HG03060 (cell line): ENCODE results near the gene SCYL3.
A peak's percentile ranks its signal among the peaks of the same experiment; 100 is the strongest.

Experiments used
- ATAC-seq: cut with Tn5 transposase; IDR thresholded peaks from one replicate; pipeline ENCODE4 v1.9.1; 2021; ENCODE audit warnings: low read depth, moderate number of reproducible peaks; ENCODE audit not compliant: unreplicated experiment

SCYL3 gene

DNA sequence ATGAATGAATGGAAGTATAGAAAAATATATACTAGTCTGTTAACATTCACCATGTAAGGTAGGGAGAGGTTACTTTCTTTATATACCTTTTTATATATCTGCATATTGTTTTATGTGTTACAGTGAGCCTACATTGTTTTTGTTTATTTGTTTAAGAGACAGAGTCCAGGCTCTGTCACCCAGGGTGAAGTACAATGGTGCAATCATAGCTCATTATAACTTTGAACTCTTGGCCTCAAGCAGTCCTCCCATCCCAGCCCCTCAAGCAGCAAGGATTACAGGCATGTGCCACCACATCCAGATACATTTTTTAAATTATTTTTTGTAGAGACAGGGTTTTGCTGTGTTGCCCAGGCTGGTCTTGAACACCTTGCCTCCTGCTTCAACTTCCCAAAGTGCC is 7.4 kb upstream of the SCYL3 start:
- no peak for ATAC-seq

- no peak for ATAC-seq
These were observed 6.9 kb upstream of the SCYL3 start for GRCh38 chr1:169900571-169900970.

DNA sequence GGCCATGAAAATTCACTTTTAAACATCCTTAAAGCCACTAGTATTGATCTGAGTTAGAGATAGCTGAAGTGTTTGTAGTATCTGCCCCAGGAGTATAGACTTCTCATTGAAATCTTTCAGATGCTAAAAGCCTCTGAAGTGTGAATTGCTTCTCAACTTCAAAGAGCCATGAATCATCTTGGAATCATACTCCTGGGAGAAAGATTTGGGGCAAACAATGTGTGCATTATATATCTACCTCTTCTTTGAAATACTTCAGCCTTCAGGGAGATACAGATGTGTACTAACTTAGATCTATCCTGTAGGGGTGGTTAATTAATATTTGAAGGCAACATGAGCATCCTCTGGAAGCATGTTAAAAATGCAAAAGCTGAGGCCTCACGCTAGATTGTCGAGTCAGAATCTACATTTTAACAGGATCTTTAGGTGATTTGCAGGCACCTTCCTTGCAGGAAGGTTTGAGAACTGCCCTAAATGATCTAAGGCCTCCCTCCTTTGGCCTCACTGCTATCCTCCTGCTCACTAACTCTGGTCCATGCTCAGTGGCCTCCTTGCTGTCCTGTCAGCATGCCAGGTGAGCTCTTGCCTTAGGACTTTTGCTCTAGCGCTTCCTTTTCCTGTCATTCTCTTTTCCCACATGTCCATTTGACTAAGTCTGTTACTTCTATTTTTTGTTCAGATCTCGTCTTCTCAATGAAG is 6.0 kb upstream of the SCYL3 start:
- no peak for ATAC-seq

DNA sequence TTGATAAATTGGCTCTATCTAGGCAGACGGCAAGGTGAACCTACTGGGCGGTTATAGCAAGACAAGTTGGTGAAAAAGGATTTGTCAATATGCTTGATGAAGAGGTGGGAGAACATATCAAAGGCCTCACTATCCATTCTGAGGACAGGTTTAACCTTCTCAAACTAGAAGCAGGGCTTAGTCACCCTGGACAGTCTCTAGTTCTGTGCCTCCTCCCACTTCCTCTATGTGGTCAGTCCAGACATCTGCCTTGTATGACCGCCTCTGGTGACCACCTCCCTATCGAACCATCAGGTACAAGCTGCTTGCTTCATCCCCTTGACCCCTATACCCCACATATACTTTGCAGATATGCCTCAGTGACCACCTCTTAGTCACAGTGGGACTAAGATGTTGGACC is 2.3 kb upstream of the SCYL3 start:
- ATAC-seq = no peak

DNA sequence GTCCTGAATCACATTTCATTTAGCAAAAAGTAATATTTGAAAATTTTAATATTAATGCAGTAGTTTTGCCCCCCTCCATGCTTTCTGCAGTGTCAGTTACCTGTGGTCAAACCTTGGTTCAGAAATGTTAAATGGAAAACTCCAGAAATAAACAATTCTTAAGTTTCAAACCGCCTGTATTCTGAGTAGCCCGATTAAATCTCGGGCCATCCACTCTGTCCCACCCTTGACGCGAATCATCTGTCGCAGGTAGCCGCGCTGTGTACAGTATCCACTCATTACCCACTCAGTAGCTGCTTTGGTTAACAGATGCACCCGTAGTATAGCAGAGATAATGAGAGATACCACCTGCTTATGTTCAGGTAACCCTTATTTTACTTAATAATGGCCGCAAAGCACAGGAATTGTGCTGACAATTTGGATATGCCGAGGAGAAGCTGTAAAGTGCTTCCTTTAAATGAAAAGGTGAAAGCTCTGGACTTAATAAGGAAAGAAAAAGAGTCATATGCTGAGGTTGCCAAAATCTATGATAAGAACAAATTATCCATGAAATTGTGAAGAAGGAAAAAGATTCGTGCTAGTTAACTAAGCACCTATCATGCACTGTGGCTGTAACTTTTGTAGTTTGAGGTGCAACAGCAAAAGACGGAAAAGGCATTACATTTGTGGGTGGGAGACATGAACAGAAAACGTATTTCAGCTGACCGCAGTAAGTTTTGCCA is 889 bp upstream of the SCYL3 start:
- no peak for ATAC-seq

- peak; percentile 0 for ATAC-seq
These were observed 610 bp downstream of the SCYL3 start for GRCh38 chr1:169892927-169893644.

- ATAC-seq = no peak
These were observed 1.3 kb downstream of the SCYL3 start for GRCh38 chr1:169892176-169892926.

DNA sequence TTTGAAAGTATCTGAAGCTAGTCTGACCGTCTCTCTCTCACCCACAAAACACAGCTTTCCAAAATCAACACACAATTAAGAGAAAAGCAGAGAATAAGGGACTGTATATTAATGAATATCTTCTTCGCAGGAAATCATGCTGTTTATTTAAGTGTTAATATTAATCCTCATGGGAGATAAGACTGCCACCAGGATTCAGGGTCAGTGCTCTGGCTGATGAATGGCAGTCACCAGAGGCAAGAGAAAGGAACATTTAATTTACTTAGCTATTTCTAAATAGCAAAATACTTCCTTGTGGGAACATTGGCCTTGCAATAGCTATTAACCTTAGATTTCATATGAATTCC is 2.2 kb downstream of the SCYL3 start:
- no peak for ATAC-seq

DNA sequence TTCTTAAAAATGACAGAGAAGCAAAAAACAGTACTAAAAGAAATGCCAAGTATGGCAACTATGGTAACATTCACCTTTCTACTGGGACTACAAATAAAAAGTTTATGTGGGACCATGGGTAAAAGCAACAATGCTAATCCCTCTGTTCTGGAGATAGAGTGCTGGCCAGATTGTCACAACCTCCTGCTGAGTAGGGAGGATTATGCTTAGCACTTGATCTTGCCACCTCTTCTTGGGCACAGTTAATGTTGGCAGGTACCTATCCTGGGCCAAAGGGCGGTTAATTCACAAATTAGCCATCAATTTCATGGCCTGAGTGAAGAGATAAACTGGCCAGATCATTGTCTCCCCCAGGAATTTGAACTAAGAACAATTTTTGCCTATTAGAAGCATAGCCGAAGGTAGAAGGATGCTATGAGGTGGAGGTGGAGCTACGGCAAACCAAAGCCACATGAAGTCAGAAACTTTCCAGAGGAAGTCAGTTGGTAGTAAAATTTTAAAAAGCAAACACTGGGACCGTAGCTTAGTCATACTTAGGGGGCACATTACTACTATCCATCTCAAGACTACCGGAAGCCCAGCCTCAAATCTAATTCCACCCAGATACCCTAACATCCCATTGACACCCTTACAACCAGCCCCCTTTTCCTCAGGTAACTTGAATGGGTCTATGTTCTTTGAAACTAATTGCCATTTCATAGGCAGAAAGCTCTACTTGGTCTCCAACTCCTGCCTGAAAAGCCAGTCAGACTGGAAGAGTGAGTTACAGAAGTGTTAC is 2.7 kb downstream of the SCYL3 start:
- no peak for ATAC-seq

GRCh38 chr1:169889871-169890270 is 3.8 kb downstream of the SCYL3 start:
- no peak for ATAC-seq

DNA sequence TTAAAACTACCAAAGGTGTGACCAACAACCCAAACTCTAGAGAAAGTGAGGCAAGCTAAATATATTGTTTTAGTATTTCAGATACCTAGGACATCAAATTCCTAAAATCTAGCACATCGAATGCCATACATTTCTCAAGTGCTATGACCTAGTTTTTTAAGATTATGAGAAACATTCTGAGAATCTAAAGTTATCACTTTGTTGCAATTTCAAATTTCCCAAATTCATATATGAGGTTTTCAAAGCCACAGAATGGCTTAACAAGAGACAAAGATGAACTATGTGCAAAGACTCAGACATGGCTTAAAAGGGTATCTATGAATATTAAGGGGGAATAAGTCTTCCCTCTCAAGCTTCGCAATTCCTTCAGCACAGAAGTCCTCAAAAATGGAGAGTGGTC is 6.8 kb downstream of the SCYL3 start:
- ATAC-seq = no peak

DNA sequence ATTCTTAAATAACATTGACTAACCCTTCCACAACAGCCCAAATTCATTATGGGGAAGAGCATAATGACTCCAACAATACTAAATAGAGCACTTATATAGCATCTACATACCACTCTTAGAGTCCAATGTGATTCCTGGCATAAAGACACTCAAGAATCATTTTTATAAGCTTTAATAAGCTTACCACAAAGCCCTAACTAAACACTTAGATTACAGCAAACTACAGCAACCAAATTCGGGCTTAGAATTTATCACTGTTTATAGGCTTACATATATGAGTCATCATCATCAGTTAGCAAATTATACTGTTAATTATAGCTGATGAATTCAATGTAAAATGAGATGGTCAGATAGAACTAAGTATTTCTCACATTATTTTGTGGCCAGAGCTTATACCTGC is 7.3 kb downstream of the SCYL3 start:
- no peak for ATAC-seq

DNA sequence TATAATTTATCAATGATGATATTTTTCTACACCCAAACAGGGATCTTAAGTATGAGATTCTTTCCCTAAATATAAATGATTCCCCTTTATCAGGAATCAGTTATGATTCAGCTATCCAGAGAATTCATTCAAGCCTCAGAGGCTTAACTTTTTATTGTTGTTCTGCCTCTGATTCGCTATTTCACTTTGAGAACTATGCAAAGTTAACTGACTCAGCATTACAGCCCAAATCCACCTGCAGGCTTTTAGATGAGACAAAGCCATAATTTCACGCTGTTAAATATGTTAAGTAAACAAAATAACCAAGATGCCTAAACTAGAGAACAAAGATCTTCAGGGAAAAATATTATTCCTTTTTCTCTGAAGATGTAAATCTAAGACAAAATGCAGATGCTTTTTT is 8.5 kb downstream of the SCYL3 start:
- no peak for ATAC-seq

DNA sequence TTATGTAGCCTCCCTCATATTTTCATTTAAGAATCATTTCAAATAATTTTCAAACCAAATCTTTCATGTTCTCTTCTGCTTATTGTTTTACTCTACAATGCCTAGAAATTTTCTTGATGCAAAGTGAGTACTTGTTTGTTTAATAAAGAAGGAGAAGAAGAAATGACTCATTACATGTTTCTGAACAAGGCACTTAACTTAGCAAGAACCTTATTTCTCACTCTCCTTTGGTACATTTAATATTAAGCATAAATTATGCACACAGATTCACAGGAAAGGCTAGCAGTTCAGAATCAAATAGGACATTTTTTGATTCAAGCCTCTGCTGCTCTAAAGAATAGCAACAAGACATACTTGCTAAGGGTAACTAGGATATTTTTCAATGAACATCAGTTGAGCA is 9.1 kb downstream of the SCYL3 start:
- ATAC-seq = no peak

- no peak for ATAC-seq
These were observed 11.6 kb downstream of the SCYL3 start for GRCh38 chr1:169882039-169882511.

GRCh38 chr1:169879034-169879840 is 14.5 kb downstream of the SCYL3 start:
- ATAC-seq = no peak

DNA sequence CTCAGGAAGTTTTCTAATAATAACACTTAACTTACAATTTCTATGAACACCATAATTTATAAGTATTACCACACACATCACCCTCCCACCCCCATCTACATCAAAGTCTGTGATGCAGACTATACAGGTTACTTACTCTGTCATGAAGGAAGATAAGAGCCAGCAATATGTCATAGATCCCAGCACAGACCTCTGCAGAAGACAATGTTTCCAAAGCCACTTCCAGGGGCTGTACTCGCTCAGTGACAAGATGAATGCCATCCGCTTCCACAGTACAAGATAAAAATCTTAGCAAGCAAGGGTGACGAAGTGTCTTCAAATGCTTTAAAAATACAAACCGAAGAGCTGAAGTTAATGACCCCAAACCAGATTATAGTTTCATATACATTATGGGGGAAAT is 15.2 kb downstream of the SCYL3 start:
- no peak for ATAC-seq

DNA sequence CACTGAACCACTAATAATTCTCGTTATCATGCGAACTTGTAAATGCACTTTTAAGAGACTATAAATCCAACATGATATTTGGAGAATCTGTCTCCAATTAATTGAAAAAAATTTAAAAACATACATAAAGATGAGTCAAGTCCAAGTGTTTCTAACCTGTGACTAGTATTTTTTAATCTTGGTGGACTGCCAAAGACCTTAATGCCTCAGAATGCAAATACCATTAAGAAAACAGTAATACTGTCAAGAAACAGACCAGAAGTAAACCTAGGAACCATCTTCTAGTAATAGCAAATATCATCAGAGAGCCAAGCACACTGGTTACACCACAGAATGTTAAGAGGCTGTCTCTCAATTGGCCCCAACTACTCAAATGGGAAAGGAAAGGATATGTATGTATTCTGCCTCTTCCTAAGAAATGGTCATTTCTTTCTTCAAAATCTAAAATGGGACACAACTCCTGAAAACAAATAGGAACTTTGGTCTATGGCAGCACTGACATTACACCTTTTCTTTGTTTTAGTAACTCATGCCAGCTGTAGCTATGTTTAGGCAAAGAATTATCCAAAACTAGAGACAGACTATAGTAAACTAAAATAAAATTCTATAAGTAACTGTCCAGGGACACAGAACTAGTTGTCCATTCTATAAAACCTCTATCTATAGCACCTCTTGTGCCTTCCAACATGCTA is 15.8 kb downstream of the SCYL3 start:
- ATAC-seq = no peak

DNA sequence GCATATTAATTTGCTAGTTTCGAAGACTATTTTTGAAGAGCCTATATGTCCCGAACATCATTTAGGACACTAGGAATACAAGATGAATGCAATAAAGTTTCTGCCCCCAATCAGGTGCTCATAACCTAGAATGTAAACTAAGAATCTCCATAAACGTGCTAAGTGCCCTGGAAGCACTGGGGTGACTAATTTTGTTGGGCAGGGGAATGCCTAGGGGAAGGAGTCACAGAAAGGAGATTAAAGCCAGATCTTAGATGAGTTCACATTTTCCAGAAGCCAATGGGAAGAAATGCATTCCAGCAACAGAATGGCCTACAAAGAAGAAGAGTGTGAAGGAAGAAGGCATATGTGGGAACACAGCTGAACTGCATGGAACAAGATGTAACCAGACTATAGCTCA is 19.5 kb downstream of the SCYL3 start:
- no peak for ATAC-seq
